Astrocyte (in vitro differentiated cells and primary cell): ENCODE results near the gene DDX25. TPM values are rescaled to one million over a fixed set of nuclear protein-coding genes. Genes with fewer than 3 reads are reported as not detected.

ENCODE experiments used
- DNase-seq: peaks from one replicate; pipeline ENCODE4 v3.0.0-alpha.2; 2010; ENCODE audit warnings: low read depth
- FAIRE-seq: peaks from 2 replicates; lab custom pipeline; 2011; peaks lifted over from hg19 to GRCh38; lab: Jason Lieb, UNC
- H2AFZ ChIP-seq: 2 replicates; pipeline ENCODE4 v1.6.0; 2012; ENCODE audit warnings: low read depth, low read length, inconsistent platforms
- H3K27ac ChIP-seq: 2 replicates; pipeline ENCODE4 v1.5.1; 2011; ENCODE audit warnings: low read depth, low read length, inconsistent platforms
- H3K27me3 ChIP-seq: 2 replicates; pipeline ENCODE4 v1.6.0; 2011; ENCODE audit warnings: low read length, inconsistent platforms; ENCODE audit not compliant: insufficient read depth
- H3K36me3 ChIP-seq: 2 replicates; pipeline ENCODE4 v1.5.1; 2011; ENCODE audit warnings: low read length, inconsistent platforms; ENCODE audit not compliant: insufficient read depth
- H3K4me1 ChIP-seq: 2 replicates; pipeline ENCODE4 v1.5.1; 2011; ENCODE audit warnings: low read length, inconsistent platforms; ENCODE audit not compliant: insufficient read depth
- H3K4me2 ChIP-seq: 2 replicates; pipeline ENCODE4 v1.6.0; 2012; ENCODE audit warnings: low read length, inconsistent platforms
- H3K4me3 ChIP-seq: 2 replicates; pipeline ENCODE4 v1.5.1; 2011; ENCODE audit warnings: low read depth, mild to moderate bottlenecking, low read length, inconsistent platforms; ENCODE audit not compliant: insufficient read depth
- H3K79me2 ChIP-seq: 2 replicates; pipeline ENCODE4 v1.6.0; 2012; ENCODE audit warnings: mild to moderate bottlenecking, low read length, inconsistent platforms; ENCODE audit not compliant: insufficient read depth
- H3K9ac ChIP-seq: 2 replicates; pipeline ENCODE4 v1.6.0; 2012; ENCODE audit warnings: mild to moderate bottlenecking, low read length, inconsistent platforms
- H3K9me3 ChIP-seq: 2 replicates; pipeline ENCODE4 v1.5.1; 2012; ENCODE audit warnings: low read depth, mild to moderate bottlenecking, low read length, inconsistent platforms; ENCODE audit not compliant: insufficient read depth
- H4K20me1 ChIP-seq: 2 replicates; pipeline ENCODE4 v1.6.0; 2012; ENCODE audit warnings: low read length, inconsistent platforms; ENCODE audit not compliant: insufficient read depth
- H3K27ac Mint-ChIP-seq: one replicate; pipeline ENCODE4 v1.8.0; 2021; ENCODE audit warnings: mild to moderate bottlenecking, mixed read lengths; ENCODE audit not compliant: unreplicated experiment
- H3K27me3 Mint-ChIP-seq: one replicate; pipeline ENCODE4 v1.8.0; 2021; ENCODE audit warnings: low read depth, mixed read lengths; ENCODE audit not compliant: unreplicated experiment
- H3K36me3 Mint-ChIP-seq: one replicate; pipeline ENCODE4 v1.8.0; 2021; ENCODE audit warnings: low read depth, mixed read lengths; ENCODE audit not compliant: unreplicated experiment
- H3K4me1 Mint-ChIP-seq: one replicate; pipeline ENCODE4 v1.8.0; 2021; ENCODE audit warnings: low read depth, mixed read lengths; ENCODE audit not compliant: unreplicated experiment
- H3K4me3 Mint-ChIP-seq: one replicate; pipeline ENCODE4 v1.8.0; 2021; ENCODE audit warnings: mild to moderate bottlenecking, moderate library complexity, mixed read lengths; ENCODE audit not compliant: unreplicated experiment
- H3K9me3 Mint-ChIP-seq: one replicate; pipeline ENCODE4 v1.8.0; 2021; ENCODE audit warnings: mild to moderate bottlenecking, mixed read lengths; ENCODE audit not compliant: unreplicated experiment
- CTCF ChIP-seq: IDR thresholded peaks from 2 replicates; pipeline ENCODE4 v1.5.1; 2011; ENCODE audit warnings: low read depth, mild to moderate bottlenecking, inconsistent platforms, low read length, moderate library complexity; ENCODE audit not compliant: insufficient read depth
- EZH2 ChIP-seq: IDR thresholded peaks from 2 replicates; pipeline ENCODE4 v1.6.1; 2012; ENCODE audit warnings: mild to moderate bottlenecking, low read length, inconsistent platforms; ENCODE audit not compliant: insufficient read depth
- total RNA-seq: library from RNA; stranded (reverse); gene quantifications from 2 replicates; pipeline ENCODE4 v1.2.1, GENCODE V29; 2021

DDX25 gene
- total RNA-seq, 1 donor from 2014 or later, result 1.1 TPM

GRCh38 chr11:125949271-125950177 is 45.2 kb downstream of the DDX25 start:
- no peaks in the 10 kb centered on the region for H3K9me3 Mint-ChIP-seq
- H3K4me1 ChIP-seq, result no peaks in the 10 kb centered on the region
- FAIRE-seq, result no peak
- peaks cover 4% of the 10 kb centered on the region for H3K27me3 ChIP-seq
- H3K4me3 Mint-ChIP-seq, result no peak overlapping the region
- no peaks in the 10 kb centered on the region for H4K20me1 ChIP-seq
- no peaks in the 10 kb centered on the region for H3K36me3 Mint-ChIP-seq
- H3K9me3 ChIP-seq, result no peaks in the 10 kb centered on the region
- TF ChIP-seq EZH2, result no peak
- TF ChIP-seq CTCF, result no peak
- no peaks in the 10 kb centered on the region for H3K4me1 Mint-ChIP-seq
- no peak overlapping the region for H3K27ac ChIP-seq
- no peak for DNase-seq
- H3K9ac ChIP-seq, result no peak overlapping the region
- no peak overlapping the region for H2AFZ ChIP-seq
- H3K4me3 ChIP-seq, result no peak overlapping the region
- H3K79me2 ChIP-seq, result no peaks in the 10 kb centered on the region
- peaks cover 4% of the 10 kb centered on the region for H3K27me3 Mint-ChIP-seq
- H3K27ac Mint-ChIP-seq, result no peak overlapping the region
- H3K36me3 ChIP-seq, result no peaks in the 10 kb centered on the region
- H3K4me2 ChIP-seq, result no peak overlapping the region

DNA sequence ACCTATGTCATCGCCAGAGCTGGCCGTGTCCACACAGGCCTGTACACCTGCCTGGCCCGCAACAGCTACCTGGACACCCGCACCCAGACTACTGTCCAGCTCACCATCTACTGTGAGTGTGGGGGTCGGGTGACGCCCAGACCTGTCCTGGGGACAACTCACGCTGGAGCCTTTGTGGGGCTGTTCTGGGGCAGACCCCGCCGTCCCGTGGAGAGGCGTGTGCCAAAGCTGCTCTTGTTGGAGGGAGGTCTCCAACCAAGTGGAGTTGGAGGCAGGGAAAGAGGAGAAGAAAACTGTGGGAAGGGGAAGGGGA is 45.8 kb downstream of the DDX25 start:
- Histone ChIP-seq H3K4me1 (no peaks in the 10 kb centered on the region), H3K27ac (no peak overlapping the region), H2AFZ (no peak overlapping the region), H3K4me3 (no peak overlapping the region), H3K9me3 (no peaks in the 10 kb centered on the region), H3K27me3 (peaks cover 4% of the 10 kb centered on the region), H3K36me3 (no peaks in the 10 kb centered on the region), H4K20me1 (no peaks in the 10 kb centered on the region), H3K9ac (no peak overlapping the region), H3K79me2 (no peaks in the 10 kb centered on the region), H3K4me2 (no peak overlapping the region)
- no peaks in the 10 kb centered on the region for H3K4me1 Mint-ChIP-seq
- H3K27ac Mint-ChIP-seq, result no peak overlapping the region
- TF ChIP-seq CTCF (no peak), EZH2 (no peak)
- H3K27me3 Mint-ChIP-seq, result peaks cover 4% of the 10 kb centered on the region
- FAIRE-seq, result no peak
- no peaks in the 10 kb centered on the region for H3K9me3 Mint-ChIP-seq
- no peaks in the 10 kb centered on the region for H3K36me3 Mint-ChIP-seq
- no peak overlapping the region for H3K4me3 Mint-ChIP-seq
- DNase-seq, result no peak
